Small intestine (tissue), 7 donors: ENCODE measurements around the gene KANTR. TPM values are rescaled to one million over a fixed set of nuclear protein-coding genes. Genes with fewer than 3 reads are reported as not detected.

Source experiments
- DNase-seq, 2 donors: peaks; one replicate each; pipeline versions ENCODE4 v3.0.0 to v3.0.0-alpha.2; 2013
- FAIRE-seq: peaks from 2 replicates; lab custom pipeline; 2012; peaks lifted over from hg19 to GRCh38; lab: Jason Lieb, UNC
- H3K27ac ChIP-seq, 3 donors: one replicate each; pipeline ENCODE4 v1.5.1; 2013; ENCODE audit warnings: low read length in 2 of 3, mild to moderate bottlenecking in 2 of 3, control low read depth in 1 of 3, inconsistent platforms in 1 of 3, low read depth in 1 of 3, moderate library complexity in 1 of 3
- H3K27me3 ChIP-seq, 3 donors: one replicate each; pipeline ENCODE4 v1.6.1; 2013; ENCODE audit warnings: low read length in 3 of 3, inconsistent platforms in 1 of 3; ENCODE audit not compliant: control insufficient read depth in 3 of 3, insufficient read depth in 3 of 3
- H3K36me3 ChIP-seq, 3 donors: one replicate each; pipeline ENCODE4 v1.6.1; 2013; ENCODE audit warnings: low read length in 3 of 3, inconsistent platforms in 1 of 3, low read depth in 1 of 3, mild to moderate bottlenecking in 1 of 3, moderate library complexity in 1 of 3; ENCODE audit not compliant: control insufficient read depth in 3 of 3, insufficient read depth in 2 of 3
- H3K4me1 ChIP-seq, 3 donors: one replicate each; pipeline ENCODE4 v1.6.1; 2013; ENCODE audit warnings: low read length in 2 of 3, inconsistent platforms in 1 of 3, low read depth in 1 of 3, mild to moderate bottlenecking in 1 of 3, moderate library complexity in 1 of 3; ENCODE audit not compliant: control insufficient read depth in 3 of 3, insufficient read depth in 2 of 3
- H3K4me3 ChIP-seq, 3 donors: one replicate each; pipeline ENCODE4 v1.5.1; 2013; ENCODE audit warnings: low read length in 3 of 3, control low read depth in 1 of 3, inconsistent platforms in 1 of 3, low read depth in 1 of 3, mild to moderate bottlenecking in 1 of 3, moderate library complexity in 1 of 3
- H3K9me3 ChIP-seq, 2 donors: one replicate each; pipeline ENCODE4 v1.6.1; 2013; ENCODE audit warnings: low read depth in 1 of 2, low read length in 1 of 2; ENCODE audit not compliant: control insufficient read depth in 2 of 2, insufficient read depth in 1 of 2
- WGBS, 3 donors: extraction: QIAGEN DNeasy Blood & Tissue Kit; methylation state at CpG; one replicate each; pipeline ENCODE4 v1.1.7; 2013; 5-methylcytosine and 5-hydroxymethylcytosine counted together
- polyA plus RNA-seq, 4 donors: library from polyadenylated mRNA; stranded (reverse) in 3 of 4; unstranded in 1 of 4; fragments of 200-250 nt in 3 of 4; fragments of 120-200 nt in 1 of 4; gene quantifications; one replicate each; pipeline versions ENCODE4 v1.2.1 to v1.2.3, GENCODE V29; 2013
- donor health status: healthy with polysubstance abuse.
- donor health status: control.
- donor health status: control.
- donor health status: Bipolar disorder and iron deficiency.
- donor health status: healthy.

The KANTR gene
- polyA plus RNA-seq, 4 donors: 1.4 to 12.5 (median 4.0) TPM

- Histone ChIP-seq H3K27me3 (no peaks in the 10 kb centered on the region), H3K36me3 (peaks cover 0 to 19% (median 4%) of the 10 kb centered on the region in 3 donors), H3K4me3 (no peak overlapping the region), H3K27ac (peak overlapping the region in 1 of 3 donors; percentile 28), H3K4me1 (no peaks in the 10 kb centered on the region), H3K9me3 (no peaks in the 10 kb centered on the region)
- WGBS, 3 donors: 83% methylated on average over 17 of the region's 17 CpGs
- FAIRE-seq (no peak), DNase-seq (no peak)
These were observed 8.2 kb upstream of the KANTR start for GRCh38 chrX:53085661-53086229.

GRCh38 chrX:53086464-53086863 lies 7.5 kb upstream of the KANTR start:
- no peak for FAIRE-seq

GRCh38 chrX:53087388-53087831 lies 6.5 kb upstream of the KANTR start:
- Histone ChIP-seq H3K9me3 (no peaks in the 10 kb centered on the region), H3K4me3 (no peak overlapping the region), H3K27ac (peak overlapping the region in 1 of 3 donors; percentile 96), H3K4me1 (no peaks in the 10 kb centered on the region), H3K27me3 (no peaks in the 10 kb centered on the region), H3K36me3 (peaks cover 0 to 19% (median 4%) of the 10 kb centered on the region in 3 donors)
- 72 to 88% (median 79%) methylated on average over 3 of the region's 3 CpGs for WGBS, 3 donors
- DNase-seq: no peak
- FAIRE-seq: no peak

More at GRCh38 chrX:53086464-53086863, 7.5 kb upstream of the KANTR start:
- Histone ChIP-seq H3K27me3 (no peaks in the 10 kb centered on the region), H3K36me3 (peaks cover 0 to 19% (median 4%) of the 10 kb centered on the region in 3 donors), H3K9me3 (no peaks in the 10 kb centered on the region), H3K4me1 (no peaks in the 10 kb centered on the region), H3K27ac (peak overlapping the region in 1 of 3 donors; percentile 44), H3K4me3 (no peak overlapping the region)
- DNase-seq: peak in 1 of 2 donors; percentile 86
- 15 to 44% (median 29%) methylated on average over 6 of the region's 6 CpGs for WGBS, 3 donors

- Histone ChIP-seq H3K36me3 (peaks cover 0 to 19% (median 4%) of the 10 kb centered on the region in 3 donors), H3K4me1 (no peaks in the 10 kb centered on the region), H3K9me3 (no peaks in the 10 kb centered on the region), H3K27me3 (no peaks in the 10 kb centered on the region), H3K4me3 (peak overlapping the region in 2 of 3 donors; percentile 2 to 60), H3K27ac (peak overlapping the region; percentile 66 to 96 (median 82))
- DNase-seq (peak; percentile 81 to 84), FAIRE-seq (no peak)
- whole genome bisulfite sequencing, 3 donors: 24 to 52% (median 26%) methylated on average over 32 to 51 of the region's 51 CpGs
These were observed 5.6 kb upstream of the KANTR start for GRCh38 chrX:53088136-53088974.

GRCh38 chrX:53089224-53089842 lies 4.6 kb upstream of the KANTR start:
- peak overlapping the region; percentile 66 to 96 (median 82) for H3K27ac ChIP-seq
- no peaks in the 10 kb centered on the region for H3K4me1 ChIP-seq
- H3K27me3 ChIP-seq: no peaks in the 10 kb centered on the region
- H3K9me3 ChIP-seq: no peaks in the 10 kb centered on the region
- FAIRE-seq (peak; percentile 94), DNase-seq (peak; percentile 55 to 56)
- H3K4me3 ChIP-seq: peak overlapping the region in 1 of 3 donors; percentile 60
- WGBS, 3 donors: 8 to 20% (median 11%) methylated on average over 11 of the region's 11 CpGs
- H3K36me3 ChIP-seq: peaks cover 0 to 18% (median 4%) of the 10 kb centered on the region in 3 donors

GRCh38 chrX:53089925-53090324 lies 4.0 kb upstream of the KANTR start:
- FAIRE-seq (no peak), DNase-seq (no peak)
- Histone ChIP-seq H3K4me3 (no peak overlapping the region), H3K9me3 (no peaks in the 10 kb centered on the region), H3K36me3 (peaks cover 0 to 12% (median 3%) of the 10 kb centered on the region in 3 donors), H3K27ac (no peak overlapping the region), H3K27me3 (no peaks in the 10 kb centered on the region), H3K4me1 (no peaks in the 10 kb centered on the region)
- 33 to 63% (median 62%) methylated on average over 2 of the region's 2 CpGs for WGBS, 3 donors

GRCh38 chrX:53091354-53091753 lies 2.6 kb upstream of the KANTR start:
- H3K27me3 ChIP-seq: no peaks in the 10 kb centered on the region
- 72 to 96% (median 90%) methylated on average over 1 to 2 of the region's 2 CpGs for WGBS, 3 donors
- FAIRE-seq: no peak
- H3K9me3 ChIP-seq: no peaks in the 10 kb centered on the region
- no peak overlapping the region for H3K4me3 ChIP-seq
- peaks cover 0 to 8% (median 0%) of the 10 kb centered on the region in 3 donors for H3K36me3 ChIP-seq
- DNase-seq: no peak
- no peaks in the 10 kb centered on the region for H3K4me1 ChIP-seq
- H3K27ac ChIP-seq: no peak overlapping the region

GRCh38 chrX:53093177-53093655 lies 726 bp upstream of the KANTR start:
- 0 to 29% (median 17%) methylated on average over 12 to 16 of the region's 16 CpGs for WGBS, 3 donors
- H3K9me3 ChIP-seq: no peaks in the 10 kb centered on the region
- H3K4me3 ChIP-seq: peak overlapping the region in 2 of 3 donors; percentile 24 to 73
- no peaks in the 10 kb centered on the region for H3K4me1 ChIP-seq
- H3K27me3 ChIP-seq: no peaks in the 10 kb centered on the region
- DNase-seq: peak; percentile 76 to 79
- FAIRE-seq: no peak
- H3K36me3 ChIP-seq: no peaks in the 10 kb centered on the region
- H3K27ac ChIP-seq: peak overlapping the region; percentile 82 to 96 (median 95)
